Endodermal cell (in vitro differentiated cells): Measurements from ENCODE around the gene DCC. TPM values are rescaled to one million over a fixed set of nuclear protein-coding genes. Genes with fewer than 3 reads are reported as not detected.

Source experiments
- DNase-seq: peaks from one replicate; pipeline ENCODE4 v3.0.0-alpha.2; 2017
- H3K27ac ChIP-seq: 2 replicates; pipeline ENCODE4 v1.5.1; 2013; ENCODE audit warnings: mild to moderate bottlenecking, low read depth, low read length, moderate library complexity
- H3K27me3 ChIP-seq: 2 replicates; pipeline ENCODE4 v1.6.1; 2013; ENCODE audit warnings: mild to moderate bottlenecking, low read length, moderate library complexity; ENCODE audit not compliant: insufficient read depth, control insufficient read depth, poor library complexity, severe bottlenecking
- H3K36me3 ChIP-seq: 2 replicates; pipeline ENCODE4 v1.7.0; 2013; ENCODE audit warnings: mild to moderate bottlenecking, low read length, moderate library complexity; ENCODE audit not compliant: control insufficient read depth, insufficient read depth
- H3K4me1 ChIP-seq: one replicate; pipeline ENCODE4 v1.7.0; 2013; ENCODE audit warnings: low read length; ENCODE audit not compliant: control insufficient read depth, insufficient read depth
- H3K4me3 ChIP-seq: 2 replicates; pipeline ENCODE4 v1.5.1; 2013; ENCODE audit warnings: mild to moderate bottlenecking, low read length, moderate library complexity
- H3K9ac ChIP-seq: 2 replicates; pipeline ENCODE4 v1.6.1; 2013; ENCODE audit warnings: mild to moderate bottlenecking, low read length, moderate library complexity; ENCODE audit not compliant: poor library complexity, severe bottlenecking; ENCODE audit errors: extremely low read depth
- H3K9me3 ChIP-seq: 2 replicates; pipeline ENCODE4 v1.6.1; 2013; ENCODE audit warnings: mild to moderate bottlenecking, low read length, moderate library complexity; ENCODE audit not compliant: control insufficient read depth
- H3K27ac Mint-ChIP-seq: 2 replicates; pipeline ENCODE4 v1.8.0; 2020; ENCODE audit warnings: mixed read lengths
- H3K27me3 Mint-ChIP-seq: 2 replicates; pipeline ENCODE4 v1.8.0; 2021; ENCODE audit warnings: mild to moderate bottlenecking, mixed read lengths; ENCODE audit not compliant: insufficient read depth
- H3K36me3 Mint-ChIP-seq: 2 replicates; pipeline ENCODE4 v1.8.0; 2020; ENCODE audit warnings: low read depth, mixed read lengths
- H3K4me1 Mint-ChIP-seq: 2 replicates; pipeline ENCODE4 v1.8.0; 2020; ENCODE audit warnings: mixed read lengths
- H3K4me3 Mint-ChIP-seq: 2 replicates; pipeline ENCODE4 v1.8.0; 2020; ENCODE audit warnings: mild to moderate bottlenecking, moderate library complexity, mixed read lengths
- H3K9me3 Mint-ChIP-seq: 2 replicates; pipeline ENCODE4 v1.8.0; 2020; ENCODE audit warnings: mild to moderate bottlenecking, mixed read lengths
- WGBS, 2 experiments: methylation state at CpG; one replicate each; pipeline versions ENCODE4 v1.1.5 to v1.1.7; 2013; ENCODE audit warnings: missing lambda C conversion rate in 2 of 2, mixed read lengths in 1 of 2; ENCODE audit not compliant: insufficient coverage in 1 of 2, insufficient read length in 1 of 2; 5-methylcytosine and 5-hydroxymethylcytosine counted together
- total RNA-seq, 2 donors: library from RNA; stranded (reverse); fragmentation: NEBNext Ultra II Directional in 1 of 2; extraction: Animal tissue kit (Norgen Biotek cat#: 25700) in 1 of 2; gene quantifications; 2 replicates in 1 of 2; 3 replicates in 1 of 2; pipeline ENCODE4 v1.2.1, GENCODE V29; 2021
- TF ChIP-seq, protein P1 (sequence below): fragments of 200-600 bp; sonication (generic); conservative IDR thresholded peaks from 2 replicates; pipeline ENCODE4 v1.5.0; 2021; ENCODE audit warnings: antibody characterized with exemption, mild to moderate bottlenecking

Gene DCC
- total RNA-seq, 2 donors from 2014 or later = 0.77 to 0.97 TPM

DNA sequence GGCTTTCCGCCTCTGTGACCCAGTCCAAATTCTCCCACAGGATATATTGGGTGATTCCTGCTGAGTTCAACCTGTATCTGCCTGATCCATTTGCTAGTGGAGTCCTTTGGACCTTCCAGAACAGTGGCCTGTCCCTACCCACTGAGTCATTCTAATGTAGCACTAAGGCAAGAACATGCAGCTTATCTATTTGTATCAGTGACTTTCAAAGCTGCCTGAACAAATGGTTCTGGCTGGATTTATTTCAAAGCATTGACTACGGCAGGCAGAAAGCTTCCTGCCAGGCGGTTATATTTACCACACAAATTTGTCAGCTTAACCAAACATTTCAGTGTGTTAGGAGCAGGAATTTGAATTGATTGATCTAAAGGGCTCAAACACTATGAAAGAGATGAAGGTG lies 613.4 kb downstream of the DCC start:
- no peak overlapping the region for H3K27ac ChIP-seq
- no peak overlapping the region for H3K4me3 ChIP-seq
- no peak overlapping the region for H3K27ac Mint-ChIP-seq
- H3K27me3 ChIP-seq = no peaks in the 10 kb centered on the region
- no peak overlapping the region for H3K4me3 Mint-ChIP-seq
- H3K36me3 Mint-ChIP-seq = no peaks in the 10 kb centered on the region
- no peaks in the 10 kb centered on the region for H3K27me3 Mint-ChIP-seq
- WGBS, 2 experiments = 82 to 100% methylated on average over 1 to 3 of the region's 3 CpGs
- DNase-seq = no peak
- TF ChIP-seq, protein P1, sequence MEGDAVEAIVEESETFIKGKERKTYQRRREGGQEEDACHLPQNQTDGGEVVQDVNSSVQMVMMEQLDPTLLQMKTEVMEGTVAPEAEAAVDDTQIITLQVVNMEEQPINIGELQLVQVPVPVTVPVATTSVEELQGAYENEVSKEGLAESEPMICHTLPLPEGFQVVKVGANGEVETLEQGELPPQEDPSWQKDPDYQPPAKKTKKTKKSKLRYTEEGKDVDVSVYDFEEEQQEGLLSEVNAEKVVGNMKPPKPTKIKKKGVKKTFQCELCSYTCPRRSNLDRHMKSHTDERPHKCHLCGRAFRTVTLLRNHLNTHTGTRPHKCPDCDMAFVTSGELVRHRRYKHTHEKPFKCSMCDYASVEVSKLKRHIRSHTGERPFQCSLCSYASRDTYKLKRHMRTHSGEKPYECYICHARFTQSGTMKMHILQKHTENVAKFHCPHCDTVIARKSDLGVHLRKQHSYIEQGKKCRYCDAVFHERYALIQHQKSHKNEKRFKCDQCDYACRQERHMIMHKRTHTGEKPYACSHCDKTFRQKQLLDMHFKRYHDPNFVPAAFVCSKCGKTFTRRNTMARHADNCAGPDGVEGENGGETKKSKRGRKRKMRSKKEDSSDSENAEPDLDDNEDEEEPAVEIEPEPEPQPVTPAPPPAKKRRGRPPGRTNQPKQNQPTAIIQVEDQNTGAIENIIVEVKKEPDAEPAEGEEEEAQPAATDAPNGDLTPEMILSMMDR = no peak
- no peak overlapping the region for H3K9ac ChIP-seq
- H3K36me3 ChIP-seq = no peaks in the 10 kb centered on the region
- no peaks in the 10 kb centered on the region for H3K9me3 ChIP-seq
- H3K4me1 Mint-ChIP-seq = peaks cover 10% of the 10 kb centered on the region
- no peaks in the 10 kb centered on the region for H3K9me3 Mint-ChIP-seq
- no peaks in the 10 kb centered on the region for H3K4me1 ChIP-seq

DNA sequence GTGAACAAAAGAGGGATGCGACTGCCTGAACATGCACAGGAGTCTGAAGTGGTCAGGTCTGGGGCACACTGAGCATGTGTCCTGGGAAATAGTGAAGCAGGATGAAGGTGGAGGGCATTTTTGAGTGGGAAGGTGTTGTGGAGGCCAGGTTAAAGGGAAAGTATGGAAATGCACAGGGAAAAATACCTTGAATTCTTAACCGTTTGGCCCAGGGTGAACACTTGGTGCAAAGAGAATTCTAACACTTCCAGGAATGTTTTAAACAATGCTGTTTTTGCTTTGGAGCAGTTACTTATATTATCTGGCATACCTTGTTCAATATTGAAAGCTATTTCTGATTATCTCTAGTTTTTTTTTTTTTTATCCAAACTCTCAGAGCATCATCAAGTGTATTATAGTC lies 623.5 kb downstream of the DCC start:
- no peak overlapping the region for H3K9ac ChIP-seq
- Mint-ChIP-seq H3K27me3 (no peaks in the 10 kb centered on the region), H3K4me1 (peaks cover 2% of the 10 kb centered on the region), H3K27ac (no peak overlapping the region), H3K9me3 (peaks cover 4% of the 10 kb centered on the region), H3K36me3 (no peaks in the 10 kb centered on the region), H3K4me3 (no peak overlapping the region)
- H3K27ac ChIP-seq = no peak overlapping the region
- H3K4me3 ChIP-seq = no peak overlapping the region
- H3K36me3 ChIP-seq = no peaks in the 10 kb centered on the region
- DNase-seq = no peak
- no peaks in the 10 kb centered on the region for H3K4me1 ChIP-seq
- H3K27me3 ChIP-seq = no peaks in the 10 kb centered on the region
- WGBS, 2 experiments = 88 to 91% methylated on average over 2 of the region's 2 CpGs
- H3K9me3 ChIP-seq = no peaks in the 10 kb centered on the region
- TF ChIP-seq, protein P1 = no peak

DNA sequence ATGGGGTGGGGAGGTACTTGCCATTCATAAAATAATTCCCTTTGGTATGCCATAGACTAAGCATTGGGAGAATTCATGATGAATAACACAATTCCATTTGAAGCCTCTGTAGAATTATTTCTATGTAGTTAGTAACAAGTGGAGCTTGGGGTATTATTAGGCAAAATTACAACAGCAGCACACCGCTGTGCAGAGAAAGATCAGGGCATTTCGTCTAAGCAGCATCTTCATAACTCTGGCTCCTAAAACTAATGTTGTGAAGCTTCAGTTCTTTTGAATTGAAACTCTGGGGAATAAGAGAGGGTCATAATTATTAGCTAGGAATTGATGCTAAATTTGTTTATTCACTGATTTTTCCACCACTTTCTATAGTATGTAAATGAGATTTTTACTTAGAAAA lies 630.7 kb downstream of the DCC start:
- no peaks in the 10 kb centered on the region for H3K27me3 Mint-ChIP-seq
- Histone ChIP-seq H3K9me3 (no peaks in the 10 kb centered on the region), H3K4me1 (no peaks in the 10 kb centered on the region), H3K36me3 (no peaks in the 10 kb centered on the region), H3K27ac (no peak overlapping the region), H3K27me3 (no peaks in the 10 kb centered on the region), H3K9ac (no peak overlapping the region), H3K4me3 (no peak overlapping the region)
- TF ChIP-seq, protein P1 = no peak
- peaks cover 17% of the 10 kb centered on the region for H3K4me1 Mint-ChIP-seq
- H3K9me3 Mint-ChIP-seq = no peaks in the 10 kb centered on the region
- WGBS, 2 experiments = 88 to 94% methylated on average over 2 of the region's 2 CpGs
- H3K36me3 Mint-ChIP-seq = no peaks in the 10 kb centered on the region
- no peak overlapping the region for H3K27ac Mint-ChIP-seq
- H3K4me3 Mint-ChIP-seq = no peak overlapping the region
- no peak for DNase-seq
